ENCODE results near the gene ADA. TPM values are rescaled to one million over a fixed set of nuclear protein-coding genes. Genes with fewer than 3 reads are reported as not detected.

Gene ADA
- total and polyA plus RNA-seq, 2 of the 4 experiments (the other 2 are of a cell fraction), result 8.1 to 11.0 TPM

- Histone ChIP-seq H3K4me2 (ENCODE audit: low read depth, low read length) (no peak overlapping the region), H3K79me1 (ENCODE audit: low read depth in 1 of 2, low read length in 2 of 2) (no peaks in the 10 kb centered on the region), H3K56ac (ENCODE audit: extremely low read depth, insufficient read depth, low read length) (no peak overlapping the region), H4K20me1 (ENCODE audit: insufficient read depth, low read length) (peaks cover 2% of the 10 kb centered on the region; the same call in 1 of the 2 replicates), H3K23ac (ENCODE audit: low read depth, low read length) (no peak overlapping the region; the same call in 1 of the 2 replicates), H3K27ac (ENCODE audit: insufficient read depth, low read length) (peak overlapping the region; percentile 13; the same call in 1 of the 2 replicates), H3K4ac (ENCODE audit: low read depth, low read length) (peak overlapping the region; percentile 61), H2AK5ac (ENCODE audit: low read depth, low read length) (peak overlapping the region; percentile 89), H3K27me3 (ENCODE audit: control insufficient read depth, insufficient read depth, low read length) (peaks cover 3% of the 10 kb centered on the region; the same call in 1 of the 2 replicates), H4K91ac (ENCODE audit: insufficient read depth, low read depth, low read length) (peak overlapping the region; percentile 60), H3K18ac (ENCODE audit: low read depth, low read length) (peak overlapping the region; percentile 75), H3K4me1 (ENCODE audit: control insufficient read depth, insufficient read depth, low read length) (peaks cover 29% of the 10 kb centered on the region), H3K9ac (ENCODE audit: low read depth, low read length) (no peak overlapping the region), H2BK20ac (ENCODE audit: low read depth, low read length) (peak overlapping the region; percentile 52; the same call in 1 of the 2 replicates), H2AK9ac (replicated peaks; ENCODE audit: low read depth, low read length, poor library complexity) (no peak overlapping the region), H4K8ac (ENCODE audit: low read depth in 2 of 2, low read length in 2 of 2) (peak overlapping the region in 1 of 2 experiments; percentile 43; a peak in 1 of 4 replicates), H3K14ac (replicated peaks; ENCODE audit: low read depth, low read length) (0 out of 2 replicates have a peak overlapping the region, but pooled peaks have one; percentile 26), H3K9me3 (ENCODE audit: control insufficient read depth, insufficient read depth, low read length) (peaks cover 8% of the 10 kb centered on the region), H2BK120ac (ENCODE audit: low read depth, low read length) (peak overlapping the region; percentile 50), H2AFZ (replicated peaks; ENCODE audit: low read length, poor library complexity) (no peak overlapping the region), H2BK15ac (ENCODE audit: low read depth, low read length) (peak overlapping the region; percentile 66; the same call in 2 of the 3 replicates), H3K36me3 (ENCODE audit: control insufficient read depth, insufficient read depth, low read length) (no peaks in the 10 kb centered on the region), H3K9me1 (ENCODE audit: insufficient read depth, low read length) (peaks cover 8% of the 10 kb centered on the region; the same call in 1 of the 2 replicates), H3K4me3 (ENCODE audit: insufficient read depth, low read depth, low read length) (no peak overlapping the region), H2BK5ac (ENCODE audit: low read depth, low read length, poor library complexity, severe bottlenecking) (no peak overlapping the region), H4K5ac (ENCODE audit: low read depth, low read length) (peak overlapping the region; percentile 72; the same call in 1 of the 2 replicates)
- WGBS, 2 experiments (ENCODE audit: extremely low coverage in 2 of 2, insufficient read length in 1 of 2), result 80% methylated on average over 1 of the region's 7 CpGs; no CpG with 5 or more reads in 1 of the 2 experiments
- BruUV-seq (replicated peaks), result no TSS peak
- TF ChIP-seq CEBPB (IDR thresholded peaks at IDR 0.05; ENCODE audit: low read depth, low read length) (no peak), RAD21 (IDR thresholded peaks at IDR 0.05; ENCODE audit: low read length) (no peak), USF2 (IDR thresholded peaks at IDR 0.05; ENCODE audit: low read depth, low read length) (no peak), RFX5 (IDR thresholded peaks at IDR 0.05; ENCODE audit: low read depth, low read length) (no peak), CTCF (conservative IDR thresholded peaks at IDR 0.05; ENCODE audit: low read depth, low read length) (no peak), CHD1 (IDR thresholded peaks at IDR 0.05; ENCODE audit: low read depth, low read length) (no peak), POLR2A (IDR thresholded peaks at IDR 0.05; ENCODE audit: low read depth, low read length) (no peak), FOS (IDR thresholded peaks at IDR 0.05; ENCODE audit: low read depth, low read length) (no peak), MAFK (IDR thresholded peaks at IDR 0.05; ENCODE audit: low read depth, low read length) (no peak)
- TF ChIP-seq, protein P1, sequence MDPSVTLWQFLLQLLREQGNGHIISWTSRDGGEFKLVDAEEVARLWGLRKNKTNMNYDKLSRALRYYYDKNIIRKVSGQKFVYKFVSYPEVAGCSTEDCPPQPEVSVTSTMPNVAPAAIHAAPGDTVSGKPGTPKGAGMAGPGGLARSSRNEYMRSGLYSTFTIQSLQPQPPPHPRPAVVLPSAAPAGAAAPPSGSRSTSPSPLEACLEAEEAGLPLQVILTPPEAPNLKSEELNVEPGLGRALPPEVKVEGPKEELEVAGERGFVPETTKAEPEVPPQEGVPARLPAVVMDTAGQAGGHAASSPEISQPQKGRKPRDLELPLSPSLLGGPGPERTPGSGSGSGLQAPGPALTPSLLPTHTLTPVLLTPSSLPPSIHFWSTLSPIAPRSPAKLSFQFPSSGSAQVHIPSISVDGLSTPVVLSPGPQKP (IDR thresholded peaks at IDR 0.05; ENCODE audit: borderline replicate concordance, low read depth, low read length), result no peak
- in situ Hi-C loops (cut with MboI; ENCODE audit: low sequenced_read_pairs) (no loop called here), intact Hi-C loops (cut with micrococcal nuclease) (loop anchor here (2.0 to 10.0 kb wide), 2 partner anchors 29 to 1083 kb away; no protein-coding TSS in a partner anchor), dilution Hi-C loops (cut with HindIII; ENCODE audit: low sequenced_read_pairs, unreplicated experiment) (no loop called here)
- POLR2A ChIA-PET (ENCODE audit: unreplicated experiment), result interaction anchor here (0.5 kb wide), 1 partner anchor 150 kb away, joined by 3 read pairs; no protein-coding TSS in a partner anchor
- CTCF ChIA-PET, result interaction anchor here (0.6 to 2.0 kb wide), 4 partner anchors 9 to 1233 kb away, joined by 3 to 5 read pairs (median 3); no protein-coding TSS in a partner anchor
- no peak for DNase-seq
- ATAC-seq (ENCODE audit: low read depth), result no peak
These were observed 40.2 kb upstream of the ADA start for GRCh38 chr20:44691424-44692423.
